Stimulated activated CD8-positive, alpha-beta memory T cell treated with anti-CD3 and anti-CD28 coated beads, Interleukin-12 subunit alpha, Interleukin-12 subunit beta, amount 100 ng/mL, for 24 hours (primary cell): ENCODE results near the gene NCDN.

Experiments
- DNase-seq: peaks from one replicate; pipeline ENCODE4 v3.0.0-alpha.2; 2020; ENCODE audit errors: extremely low read depth

The NCDN gene, protein sequence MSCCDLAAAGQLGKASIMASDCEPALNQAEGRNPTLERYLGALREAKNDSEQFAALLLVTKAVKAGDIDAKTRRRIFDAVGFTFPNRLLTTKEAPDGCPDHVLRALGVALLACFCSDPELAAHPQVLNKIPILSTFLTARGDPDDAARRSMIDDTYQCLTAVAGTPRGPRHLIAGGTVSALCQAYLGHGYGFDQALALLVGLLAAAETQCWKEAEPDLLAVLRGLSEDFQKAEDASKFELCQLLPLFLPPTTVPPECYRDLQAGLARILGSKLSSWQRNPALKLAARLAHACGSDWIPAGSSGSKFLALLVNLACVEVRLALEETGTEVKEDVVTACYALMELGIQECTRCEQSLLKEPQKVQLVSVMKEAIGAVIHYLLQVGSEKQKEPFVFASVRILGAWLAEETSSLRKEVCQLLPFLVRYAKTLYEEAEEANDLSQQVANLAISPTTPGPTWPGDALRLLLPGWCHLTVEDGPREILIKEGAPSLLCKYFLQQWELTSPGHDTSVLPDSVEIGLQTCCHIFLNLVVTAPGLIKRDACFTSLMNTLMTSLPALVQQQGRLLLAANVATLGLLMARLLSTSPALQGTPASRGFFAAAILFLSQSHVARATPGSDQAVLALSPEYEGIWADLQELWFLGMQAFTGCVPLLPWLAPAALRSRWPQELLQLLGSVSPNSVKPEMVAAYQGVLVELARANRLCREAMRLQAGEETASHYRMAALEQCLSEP

DNA sequence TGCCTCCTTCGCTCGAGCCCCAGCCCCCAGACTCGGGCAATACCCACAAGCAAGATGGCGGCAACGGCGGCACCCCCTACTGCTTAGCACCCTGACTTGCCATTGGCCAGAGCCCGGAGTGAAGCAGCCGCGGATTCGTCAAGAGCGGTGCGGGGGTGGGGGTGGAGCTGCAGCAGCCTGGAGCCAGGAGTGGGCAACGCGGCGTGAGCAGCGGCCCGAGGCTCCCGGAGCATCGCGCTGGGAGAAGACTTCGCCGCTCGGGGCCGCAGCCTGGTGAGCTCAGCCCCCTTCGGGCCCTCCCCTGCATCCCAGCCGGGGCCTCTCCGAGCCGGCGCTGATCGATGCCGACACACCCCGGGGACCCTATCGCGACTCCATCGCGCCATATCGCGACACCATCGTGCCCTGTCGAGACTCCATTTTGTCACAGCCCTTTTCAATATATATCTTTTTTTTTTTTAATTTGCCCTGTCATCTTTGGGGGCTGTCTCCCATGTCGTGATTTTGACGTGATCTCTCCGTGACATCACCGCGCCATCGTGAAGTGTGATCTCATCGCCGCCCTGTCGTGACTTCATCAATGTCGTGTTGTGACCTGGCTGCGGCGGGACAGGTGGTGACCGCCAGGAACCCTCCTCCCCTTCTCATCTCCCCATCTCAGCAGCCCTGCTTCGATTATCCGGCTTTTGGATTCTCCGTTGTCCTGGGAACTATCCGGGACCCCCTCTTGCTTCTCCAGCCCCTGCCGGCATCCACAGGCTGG lies at the start of gene NCDN:
TSS of gene NCDN (plus strand) at position 189 of the 763 bp plus-strand sequence. CDS start at position 581, 392 bp downstream.
- DNase-seq, result peak; percentile 94

DNA sequence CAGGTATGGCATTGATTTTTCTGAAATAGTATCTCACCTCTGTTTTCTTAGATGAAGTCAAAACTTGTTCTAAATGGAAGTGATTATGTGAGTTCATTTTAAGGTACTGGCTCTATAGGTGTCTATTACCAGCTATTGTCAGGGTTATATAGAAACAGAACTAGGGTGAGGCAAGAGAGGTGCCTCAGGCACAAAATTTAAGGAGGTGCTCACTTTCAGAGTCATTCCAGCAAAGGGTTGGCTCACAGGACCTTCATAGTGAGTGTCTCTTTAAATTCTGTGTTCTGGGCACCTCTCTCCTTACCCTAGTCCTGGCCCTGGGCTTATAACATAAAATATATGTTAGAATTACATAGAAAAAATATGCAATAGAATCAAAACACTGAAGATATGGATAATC lies 49.7 kb upstream of the NCDN start:
- no peak for DNase-seq

DNA sequence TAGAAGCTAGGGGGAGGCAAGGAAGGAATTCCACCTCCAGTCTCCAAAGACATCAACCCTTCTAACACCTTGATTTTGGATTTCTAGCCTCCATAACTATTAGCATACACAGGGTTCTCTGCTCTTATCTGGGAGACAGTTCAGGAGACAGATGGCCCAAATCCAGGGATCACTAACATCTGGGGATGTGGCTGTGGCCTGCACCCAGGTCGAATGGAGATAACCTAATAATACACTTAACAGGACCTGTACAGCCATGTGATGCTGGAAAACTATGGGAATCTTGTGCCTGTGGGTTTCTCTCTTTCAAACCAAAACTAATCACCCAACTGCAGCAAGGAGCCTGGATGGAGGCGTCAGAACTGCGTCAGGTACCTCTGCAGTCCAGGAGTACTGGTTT lies 48.0 kb upstream of the NCDN start:
- DNase-seq, result no peak

DNA sequence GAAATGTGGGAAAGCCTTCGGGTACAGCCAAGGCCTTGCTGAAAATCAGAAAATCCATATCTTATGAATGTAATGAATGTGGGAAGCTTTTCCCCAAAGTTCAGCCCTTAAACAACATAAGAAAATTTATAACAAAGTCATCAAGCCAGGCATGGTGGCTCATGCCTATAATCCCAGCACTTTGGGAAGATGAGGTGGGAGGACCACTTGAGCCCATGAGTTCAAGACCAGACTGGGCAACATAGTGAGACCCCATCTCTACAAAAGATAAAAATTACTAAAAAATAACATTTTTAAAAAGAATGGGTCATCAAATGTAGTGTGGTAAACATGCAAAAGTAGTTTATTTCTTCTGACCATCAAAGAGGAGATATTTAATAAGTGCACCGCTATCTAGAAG lies 46.3 kb upstream of the NCDN start:
- DNase-seq, result no peak

DNA sequence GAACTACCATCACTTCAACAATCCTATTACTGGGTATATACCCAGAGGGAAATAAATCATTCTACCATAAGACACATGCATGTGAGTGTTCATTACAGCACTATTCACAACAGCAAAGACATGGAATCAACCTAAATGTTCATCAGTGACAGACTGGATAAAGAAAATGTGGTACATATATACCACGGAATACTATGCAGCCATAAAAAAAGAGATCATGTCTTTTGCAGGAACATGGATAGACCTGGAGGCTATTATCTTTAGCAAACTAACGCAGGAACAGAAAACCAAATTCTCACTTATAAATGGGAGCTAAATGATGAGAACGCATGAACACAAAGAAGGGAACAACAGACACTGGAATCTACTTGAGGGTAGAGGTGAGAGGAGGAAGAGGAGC lies 39.4 kb upstream of the NCDN start:
- DNase-seq, result no peak

DNA sequence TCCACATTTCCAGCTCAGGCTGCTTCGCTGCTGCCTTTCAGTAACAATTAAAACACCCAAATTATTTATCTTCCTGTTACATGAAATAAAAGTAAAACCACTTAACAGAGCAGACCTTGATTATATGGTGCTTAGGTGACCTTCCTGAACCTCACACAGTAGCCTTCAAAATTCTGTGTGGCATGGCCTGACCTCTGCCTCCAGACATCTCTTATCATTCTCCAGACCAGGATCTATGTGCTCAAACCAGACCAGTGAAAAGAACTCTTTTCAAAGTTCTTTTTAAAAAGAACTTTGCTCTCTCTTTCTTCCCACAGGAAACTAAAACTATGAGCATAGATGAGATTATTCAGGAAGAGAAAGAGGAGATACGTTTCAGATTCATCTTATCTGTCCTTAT lies 38.2 kb upstream of the NCDN start:
- DNase-seq, result no peak

DNA sequence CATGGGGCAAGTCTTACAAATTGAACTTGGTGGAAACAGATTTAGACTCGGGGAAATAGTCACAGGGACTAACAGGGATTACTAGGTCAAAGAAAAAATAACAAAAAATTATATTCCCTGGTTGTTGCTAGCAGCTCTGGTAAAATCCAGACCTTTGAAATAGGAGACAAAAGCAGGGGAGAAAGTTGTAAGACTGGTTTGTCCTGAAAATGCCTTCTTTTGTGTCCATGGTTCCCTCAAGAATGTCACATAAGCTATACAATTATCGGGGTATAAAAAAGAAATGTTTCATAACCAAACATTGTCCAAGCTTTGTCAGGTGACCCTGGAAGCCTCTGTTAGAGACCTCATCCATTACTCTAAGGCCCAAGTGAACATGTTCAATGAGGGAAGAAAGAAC lies 33.5 kb upstream of the NCDN start:
- no peak for DNase-seq

DNA sequence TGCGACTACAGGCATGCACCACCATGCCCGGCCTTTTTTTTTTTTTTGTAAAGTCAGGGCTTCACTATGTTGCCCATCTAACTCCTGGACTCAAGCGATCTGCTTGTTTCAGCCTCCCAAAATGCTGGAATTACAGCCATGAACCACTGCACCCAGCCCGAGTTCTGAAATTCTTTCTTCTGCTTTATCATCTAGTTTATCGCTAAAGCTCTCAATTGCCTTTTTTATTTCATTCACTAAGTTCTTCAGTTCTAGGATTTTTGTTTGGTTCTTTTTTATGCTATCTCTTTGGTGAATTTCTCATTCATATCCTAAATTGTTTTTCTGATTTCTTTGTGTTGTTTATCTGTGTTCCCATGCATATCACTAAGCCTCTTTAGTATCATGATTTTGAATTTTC lies 27.4 kb upstream of the NCDN start:
- no peak for DNase-seq

DNA sequence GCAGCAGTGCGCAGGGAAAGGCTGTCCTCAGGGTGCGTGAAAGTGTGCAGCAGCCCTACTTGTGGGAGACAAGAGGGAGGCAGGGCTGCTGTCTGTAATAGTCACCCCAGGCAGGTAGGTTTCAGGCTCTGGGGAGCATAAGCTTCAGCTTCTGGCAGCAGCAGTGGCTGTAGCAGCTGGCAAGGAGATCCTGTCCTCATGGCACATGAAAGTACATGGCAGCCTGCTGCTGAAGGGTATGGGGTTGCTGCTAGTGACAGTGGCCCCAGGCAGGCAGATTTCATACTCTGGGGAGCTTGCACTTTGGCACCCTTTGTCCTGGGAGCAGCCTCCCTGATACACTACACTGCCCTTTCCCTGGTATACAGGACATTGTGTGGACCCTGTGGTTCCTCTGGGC lies 26.7 kb upstream of the NCDN start:
- no peak for DNase-seq

DNA sequence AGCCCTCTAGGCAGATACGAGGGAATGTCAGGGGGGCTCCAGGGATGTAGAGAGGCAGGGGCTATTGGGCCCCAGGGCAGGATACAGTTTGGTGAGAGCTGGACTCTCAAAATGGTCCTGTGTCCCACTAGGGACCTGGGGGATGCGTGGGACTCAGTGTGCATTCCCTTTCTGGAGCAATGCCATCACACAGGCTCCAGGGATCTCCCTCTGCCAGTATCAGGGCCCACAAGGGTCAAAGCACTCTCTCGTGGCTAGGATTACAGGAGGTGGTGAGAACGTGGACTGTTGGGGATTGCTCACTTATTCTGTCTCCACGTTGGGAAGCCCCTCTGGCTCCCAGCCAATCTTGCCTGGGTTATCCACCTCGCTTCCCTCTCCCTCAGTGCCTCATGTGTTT lies 26.2 kb upstream of the NCDN start:
- no peak for DNase-seq

DNA sequence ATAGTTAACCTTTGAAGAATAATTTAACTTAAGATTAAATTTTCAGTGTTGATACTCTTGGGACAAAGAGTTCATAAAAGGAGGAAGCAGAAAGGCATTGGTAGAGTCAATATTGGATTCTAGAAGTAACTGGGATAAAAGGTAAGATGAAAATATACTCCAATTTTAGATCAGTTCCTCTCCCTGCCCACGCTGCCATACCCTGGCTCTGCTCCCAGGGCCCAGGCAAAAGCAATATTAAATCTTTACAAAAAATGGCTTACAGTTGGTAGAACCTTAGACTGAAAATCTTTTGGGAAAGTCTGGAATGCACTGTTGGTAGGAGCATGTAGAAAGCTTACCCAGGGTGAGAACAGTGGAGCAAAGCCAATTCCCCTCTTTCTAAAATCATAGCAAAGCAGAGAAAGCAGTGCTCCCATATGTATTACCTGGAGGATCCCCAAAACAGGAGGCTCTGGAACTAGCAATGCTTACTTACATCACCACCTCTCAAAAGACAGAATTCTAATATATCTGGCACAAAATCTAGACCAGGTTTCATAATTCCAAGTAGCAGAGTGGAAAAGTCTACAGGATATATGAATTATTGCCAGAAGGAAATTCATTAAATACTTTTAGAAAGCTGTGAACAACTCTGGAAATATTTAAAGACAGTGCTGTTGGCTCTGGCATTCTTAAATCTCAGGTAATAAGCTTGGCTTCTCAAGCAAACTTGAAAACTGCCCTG lies 24.9 kb upstream of the NCDN start:
- DNase-seq, result no peak

DNA sequence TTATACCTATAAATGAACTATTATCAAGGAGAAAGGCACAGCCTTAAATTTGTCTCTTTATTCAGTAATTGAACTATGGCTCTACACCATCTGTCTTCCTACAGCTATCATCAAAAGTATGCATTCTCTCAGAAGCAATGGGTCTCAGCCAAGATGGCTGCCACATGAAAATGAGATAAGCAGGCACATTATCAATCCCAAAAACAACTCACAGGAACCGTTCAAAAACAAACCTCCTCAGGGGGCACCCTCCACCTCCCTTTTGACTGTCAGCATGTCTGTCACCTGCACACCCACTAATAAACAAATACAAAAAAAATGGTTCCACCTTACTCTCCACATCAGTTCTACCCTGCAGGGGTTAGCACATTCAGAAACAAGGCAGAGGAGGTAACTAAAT lies 24.0 kb upstream of the NCDN start:
- DNase-seq, result no peak

DNA sequence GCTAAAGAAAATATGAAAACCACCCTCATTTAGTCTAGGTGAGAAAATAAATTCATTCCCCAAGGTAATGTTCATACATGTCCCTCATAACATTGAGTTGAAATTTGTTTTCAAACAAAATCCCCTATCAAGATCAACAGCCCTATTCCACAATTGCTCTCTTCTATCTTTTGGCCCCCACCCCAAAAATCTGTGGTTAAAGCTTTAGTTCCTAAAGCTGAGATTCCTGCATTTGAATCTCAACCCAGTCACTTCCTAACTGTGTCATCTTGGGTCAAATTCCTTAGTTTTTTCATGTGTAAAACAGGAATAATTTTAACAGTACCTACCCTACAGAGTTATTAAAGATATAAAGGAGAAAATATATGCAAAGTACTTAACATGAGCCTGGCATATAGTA lies 22.4 kb upstream of the NCDN start:
- no peak for DNase-seq

DNA sequence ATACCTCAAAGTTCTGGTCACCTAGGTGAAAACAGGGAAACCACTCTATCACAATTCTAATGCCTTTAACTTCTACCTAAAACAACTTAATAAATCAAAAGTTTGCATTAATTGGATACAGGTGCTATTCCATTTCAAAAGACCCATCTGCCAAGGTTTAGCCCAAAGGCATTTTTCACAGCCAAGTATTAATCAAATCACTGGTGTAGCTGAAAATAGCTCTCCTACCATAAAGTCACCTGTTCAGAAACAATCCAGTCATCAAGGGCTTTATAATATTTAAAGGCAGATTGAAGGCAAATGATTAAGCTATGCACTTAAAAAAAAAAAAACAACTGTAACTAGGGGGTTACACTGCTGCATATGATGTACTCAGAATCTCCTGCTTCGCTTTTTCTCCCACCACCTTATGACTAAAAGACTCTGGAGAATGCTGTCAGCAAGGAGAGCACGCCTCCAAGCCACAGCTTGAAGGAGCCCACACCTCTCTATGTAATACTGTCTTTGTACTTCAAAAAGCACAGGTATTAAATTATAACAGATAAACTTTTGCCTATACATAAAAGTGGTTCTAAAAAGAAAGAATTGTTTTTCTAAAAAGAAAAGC lies 20.9 kb upstream of the NCDN start:
- no peak for DNase-seq

DNA sequence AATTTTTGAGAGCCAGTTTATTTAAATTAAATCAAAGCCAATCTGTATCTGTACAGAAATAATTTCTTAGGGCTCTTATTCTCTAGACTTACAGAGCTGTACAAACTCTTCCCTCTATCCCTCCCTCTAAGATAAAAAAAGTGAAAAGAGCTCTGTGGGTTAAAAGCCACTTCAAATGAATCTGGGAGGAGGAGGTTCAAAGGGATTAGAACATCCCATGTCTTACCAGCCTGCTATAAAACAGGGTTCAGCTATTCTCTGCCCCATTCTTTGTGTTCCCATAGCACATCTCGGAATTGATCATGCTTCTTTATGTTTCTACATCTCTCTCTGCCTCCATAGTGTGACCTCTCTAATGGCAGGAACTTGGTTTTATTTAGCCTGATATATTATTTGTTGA lies 19.8 kb upstream of the NCDN start:
- DNase-seq, result no peak

DNA sequence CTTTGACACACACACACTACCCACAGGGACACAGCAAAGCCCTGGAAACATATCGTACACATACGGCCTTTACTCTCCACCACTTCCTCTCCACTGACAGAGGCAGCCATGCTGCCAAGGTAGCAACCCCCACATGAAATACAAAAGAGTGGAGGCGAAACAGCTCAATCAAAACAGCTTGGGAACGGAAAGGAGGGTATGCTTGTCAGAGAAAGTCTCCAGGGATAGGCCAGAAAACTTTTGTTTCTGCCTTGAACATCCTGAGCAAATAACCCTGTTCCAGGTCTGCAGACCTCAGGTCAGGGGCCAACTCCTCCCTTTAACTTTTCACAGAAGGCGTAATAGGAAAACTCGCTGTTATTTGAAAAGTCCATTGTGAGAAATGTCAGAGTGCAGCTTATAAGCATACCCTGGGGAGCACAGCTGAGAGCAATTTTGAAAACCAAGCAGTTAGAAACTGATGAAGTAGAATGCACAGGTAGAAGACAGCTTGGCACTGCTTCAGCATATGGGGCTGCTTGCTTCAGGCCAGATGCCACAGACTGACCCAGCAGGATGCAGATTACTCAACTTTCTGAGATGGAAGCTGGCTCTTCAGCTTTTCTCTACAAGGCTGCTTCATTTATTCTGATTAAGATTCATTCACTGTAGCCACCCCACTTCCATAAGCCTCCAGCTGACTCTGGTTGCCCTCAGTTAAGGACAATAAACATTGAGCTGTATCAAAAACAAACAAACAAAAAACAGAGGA lies 18.4 kb upstream of the NCDN start:
- no peak for DNase-seq

DNA sequence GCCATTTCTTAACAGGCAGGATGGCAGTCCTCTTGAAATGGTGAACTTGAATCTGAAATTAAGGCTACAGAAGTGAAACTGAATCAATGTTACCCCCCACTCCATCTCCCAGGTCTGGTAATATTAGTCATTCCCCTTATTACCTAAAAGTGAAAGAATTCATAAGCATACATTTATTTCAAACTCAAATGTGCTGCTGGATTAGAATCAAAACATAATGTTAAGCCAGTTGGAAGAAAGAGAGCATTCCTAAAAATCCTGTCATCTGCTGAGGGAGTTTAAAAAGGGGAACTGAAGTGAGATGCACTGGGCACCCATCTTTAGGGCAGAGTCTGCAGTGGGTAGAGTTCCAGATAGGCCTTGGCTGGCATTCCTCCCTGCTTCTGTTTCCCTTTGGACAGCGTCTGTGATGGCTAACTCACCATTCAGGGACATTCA lies 17.8 kb upstream of the NCDN start:
- DNase-seq, result no peak

DNA sequence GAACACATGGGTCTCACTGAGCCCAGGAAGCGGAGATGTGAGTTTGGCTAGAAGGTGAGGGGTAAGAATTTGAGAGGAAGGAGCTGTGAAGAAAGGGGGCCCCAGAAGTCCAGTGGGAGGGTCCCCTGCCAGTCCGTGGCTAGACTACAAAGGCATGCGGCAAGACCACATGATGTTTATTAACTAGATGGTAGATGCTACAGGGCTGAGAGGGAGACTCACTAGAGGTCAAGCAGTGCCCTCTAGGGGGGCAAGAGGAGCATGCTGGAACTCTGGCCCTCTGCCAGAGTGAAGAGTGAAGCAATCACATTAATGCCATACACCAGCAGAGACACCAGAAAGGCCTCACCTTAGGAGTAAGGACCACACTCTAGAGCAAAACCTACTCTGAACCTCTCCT lies 12.6 kb upstream of the NCDN start:
- no peak for DNase-seq

DNA sequence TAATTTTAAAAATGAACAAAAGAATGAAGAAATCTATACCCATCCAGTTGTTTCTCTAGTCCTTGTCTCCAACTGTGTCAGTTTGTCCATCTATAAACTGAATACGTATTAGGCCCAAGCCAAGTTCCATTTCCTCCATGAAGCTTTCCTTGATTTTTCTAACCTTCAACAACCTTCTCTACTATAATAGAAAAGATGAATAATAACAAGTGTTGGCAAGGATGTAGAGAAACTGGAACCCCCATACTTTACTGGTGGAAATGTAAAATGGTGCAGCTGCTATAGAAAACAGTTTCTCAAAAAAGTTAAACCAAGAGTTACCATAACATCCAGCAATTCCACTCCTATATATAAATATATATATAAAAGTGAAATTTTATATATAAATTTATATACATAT lies 11.0 kb upstream of the NCDN start:
- no peak for DNase-seq

DNA sequence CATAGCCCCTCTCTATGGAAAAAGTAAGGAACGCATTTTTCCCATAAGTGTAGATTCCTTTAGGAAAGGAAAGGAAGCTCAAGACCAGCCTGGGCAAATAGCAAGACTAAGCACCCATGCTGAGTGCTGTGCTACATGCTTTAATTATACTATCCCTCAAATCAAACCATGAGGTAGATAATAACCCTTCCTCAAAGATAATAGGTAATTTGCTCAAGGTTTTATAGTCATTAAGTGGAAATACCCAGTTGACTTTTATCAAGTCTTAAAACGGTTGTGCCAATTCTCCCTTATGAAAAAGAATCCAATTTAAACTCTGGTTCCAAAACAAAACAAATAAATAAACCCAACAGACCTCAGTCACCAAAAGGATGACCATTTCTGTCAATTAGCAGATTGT lies 3.7 kb upstream of the NCDN start:
- DNase-seq, result no peak
